GM12873 (cell line): ENCODE measurements around the gene GJE1.
A peak's percentile ranks its signal among the peaks of the same experiment; 100 is the strongest.

Experiments
- TF ChIP-seq, protein P1 (sequence below): IDR thresholded peaks from 2 replicates; pipeline ENCODE4 v1.5.1; 2012; ENCODE audit warnings: low read depth, mild to moderate bottlenecking, moderate library complexity, low read length, control low read depth; ENCODE audit not compliant: insufficient read depth; ENCODE audit errors: missing control alignments

The GJE1 gene

DNA sequence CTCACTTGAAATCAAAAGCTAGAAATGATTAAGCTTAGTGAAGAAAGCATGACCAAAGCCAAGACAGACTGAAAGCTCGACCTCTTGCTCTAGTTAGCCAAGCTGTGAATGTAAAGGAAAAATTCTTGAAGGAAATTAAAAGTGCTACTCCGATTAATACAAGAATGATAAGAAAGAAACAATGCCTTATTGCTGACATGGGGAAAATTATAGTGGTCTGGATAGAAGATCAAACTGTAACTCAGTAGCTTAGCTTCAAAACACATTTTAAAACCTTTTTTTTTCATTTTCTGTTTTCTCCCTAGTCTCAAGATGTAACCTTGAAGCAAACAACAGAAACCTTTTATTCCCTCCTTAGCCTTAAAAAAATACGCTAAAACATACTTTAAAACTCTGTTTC is 11.4 kb upstream of the GJE1 start:
- TF ChIP-seq, protein P1, sequence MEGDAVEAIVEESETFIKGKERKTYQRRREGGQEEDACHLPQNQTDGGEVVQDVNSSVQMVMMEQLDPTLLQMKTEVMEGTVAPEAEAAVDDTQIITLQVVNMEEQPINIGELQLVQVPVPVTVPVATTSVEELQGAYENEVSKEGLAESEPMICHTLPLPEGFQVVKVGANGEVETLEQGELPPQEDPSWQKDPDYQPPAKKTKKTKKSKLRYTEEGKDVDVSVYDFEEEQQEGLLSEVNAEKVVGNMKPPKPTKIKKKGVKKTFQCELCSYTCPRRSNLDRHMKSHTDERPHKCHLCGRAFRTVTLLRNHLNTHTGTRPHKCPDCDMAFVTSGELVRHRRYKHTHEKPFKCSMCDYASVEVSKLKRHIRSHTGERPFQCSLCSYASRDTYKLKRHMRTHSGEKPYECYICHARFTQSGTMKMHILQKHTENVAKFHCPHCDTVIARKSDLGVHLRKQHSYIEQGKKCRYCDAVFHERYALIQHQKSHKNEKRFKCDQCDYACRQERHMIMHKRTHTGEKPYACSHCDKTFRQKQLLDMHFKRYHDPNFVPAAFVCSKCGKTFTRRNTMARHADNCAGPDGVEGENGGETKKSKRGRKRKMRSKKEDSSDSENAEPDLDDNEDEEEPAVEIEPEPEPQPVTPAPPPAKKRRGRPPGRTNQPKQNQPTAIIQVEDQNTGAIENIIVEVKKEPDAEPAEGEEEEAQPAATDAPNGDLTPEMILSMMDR, result no peak

DNA sequence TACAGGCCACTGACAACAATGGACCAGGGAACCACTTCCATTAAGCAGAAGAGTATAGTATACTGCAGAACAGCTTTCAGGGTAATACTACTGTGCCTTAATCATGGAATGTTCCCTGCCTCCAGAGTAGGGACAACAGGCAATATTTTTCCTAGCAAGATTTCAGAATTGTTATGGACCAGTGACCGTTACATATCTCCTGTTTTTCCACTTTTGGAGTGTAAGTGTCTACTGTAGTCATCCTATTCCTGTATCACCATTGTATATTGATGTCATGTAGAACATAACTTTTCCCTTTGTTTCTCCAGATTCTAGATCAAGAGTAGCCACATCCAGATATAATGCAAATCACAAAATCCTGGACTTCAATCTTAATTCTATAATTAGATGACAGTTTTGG is 1.9 kb upstream of the GJE1 start:
- TF ChIP-seq, protein P1, result no peak

DNA sequence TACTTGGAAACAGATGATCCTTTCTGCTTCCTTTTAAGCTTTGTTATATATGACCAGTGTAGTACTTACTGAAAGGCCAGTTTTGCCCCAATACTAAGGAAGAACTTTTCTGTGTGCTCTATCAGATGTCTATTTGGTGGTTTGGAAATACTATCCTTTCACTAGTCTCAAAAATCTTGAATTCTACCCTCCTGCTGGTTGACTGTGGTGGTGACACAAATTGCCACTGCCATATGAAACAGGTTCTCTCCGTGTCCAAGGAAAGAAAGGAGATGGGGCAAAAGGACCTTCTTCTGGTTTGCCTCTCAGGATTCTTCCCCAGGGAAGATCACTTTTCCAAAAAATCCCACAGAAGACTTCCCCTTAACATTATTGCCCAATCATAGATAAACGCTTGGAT is 6.2 kb downstream of the GJE1 start:
- TF ChIP-seq, protein P1, result no peak

DNA sequence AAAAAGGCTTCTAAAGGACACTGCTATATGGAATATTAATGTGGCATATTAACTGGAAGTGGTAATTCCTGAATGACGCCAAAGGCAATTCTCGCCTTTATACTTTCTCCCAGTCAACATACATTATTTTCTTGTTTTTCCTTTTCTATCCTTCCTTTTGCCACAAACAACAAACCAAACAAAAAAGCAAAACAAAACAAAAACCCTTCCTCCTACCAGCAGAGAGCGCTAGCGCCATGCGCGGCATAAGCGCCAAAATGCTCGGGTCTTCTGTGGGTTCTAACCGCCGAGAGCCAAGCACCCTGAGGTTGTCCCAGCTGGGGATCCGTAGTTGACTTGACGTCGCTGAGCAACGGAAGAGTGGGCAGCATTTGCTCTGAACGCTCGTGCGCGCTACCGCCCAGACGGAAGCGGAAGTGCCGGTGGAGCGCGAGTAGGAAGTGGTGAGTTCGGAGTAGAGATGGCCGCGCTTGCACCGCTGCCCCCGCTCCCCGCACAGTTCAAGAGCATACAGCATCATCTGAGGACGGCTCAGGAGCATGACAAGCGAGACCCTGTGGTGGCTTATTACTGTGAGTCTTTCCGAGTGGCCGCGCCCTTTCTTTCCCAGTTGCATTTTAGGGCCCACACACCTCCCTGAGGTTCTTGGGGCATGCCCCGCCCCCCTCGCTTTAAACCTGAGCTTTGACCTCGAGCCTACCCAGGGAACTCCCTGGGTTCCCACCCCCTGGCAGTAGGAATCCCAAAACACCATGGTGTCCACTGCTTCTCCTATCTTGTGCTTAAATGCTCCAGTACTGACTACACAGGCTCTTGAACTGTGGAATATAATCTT is 14.3 kb downstream of the GJE1 start, which contains the start of the genes NMBR and VTA1:
Gene NMBR, minus strand, starts transcription at position 295 of the 835 bp plus-strand sequence. CDS start 58,464 bp downstream, outside the sequence.
Gene VTA1, plus strand, starts transcription at position 436 of the 835 bp plus-strand sequence. Its CDS starts 25 bp downstream, at position 461.
- TF ChIP-seq, protein P1, result peak; percentile 89

DNA sequence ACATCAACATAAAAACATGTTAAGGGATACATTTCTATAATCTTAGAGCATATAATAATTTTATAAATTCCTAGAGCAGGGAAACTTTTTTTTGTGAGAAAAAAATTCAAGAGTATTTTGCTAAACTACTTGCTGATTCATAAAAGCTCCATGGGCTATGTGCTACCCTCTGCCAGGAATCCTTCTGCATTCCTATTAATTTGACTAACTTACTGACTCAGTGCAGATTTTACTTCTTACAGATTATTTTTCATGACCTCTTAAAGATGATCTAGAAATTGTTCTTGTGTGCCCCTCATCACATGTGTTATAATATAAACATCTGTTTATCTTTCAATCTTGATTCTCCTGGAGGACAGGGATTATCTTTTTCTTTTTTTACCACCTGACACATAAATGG is 20.0 kb downstream of the GJE1 start:
- TF ChIP-seq, protein P1, result no peak

DNA sequence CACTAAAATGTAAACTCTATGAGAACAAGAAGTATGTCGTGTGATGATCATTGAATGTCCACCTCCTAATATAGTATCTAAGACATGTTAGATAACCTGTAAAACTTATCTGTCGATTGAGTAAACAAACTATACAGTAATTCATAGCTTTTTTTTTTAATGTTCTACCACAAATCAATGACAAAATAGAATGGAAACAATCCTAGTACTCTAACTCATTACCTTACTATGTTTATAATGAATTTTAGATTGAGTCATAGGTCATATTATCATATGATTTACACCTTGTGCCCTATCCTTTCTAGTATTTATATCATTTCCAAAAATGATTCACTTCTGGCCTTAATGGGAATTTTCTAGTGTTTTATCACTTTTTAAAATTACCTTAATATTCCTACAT is 20.5 kb downstream of the GJE1 start:
- TF ChIP-seq, protein P1, result no peak

DNA sequence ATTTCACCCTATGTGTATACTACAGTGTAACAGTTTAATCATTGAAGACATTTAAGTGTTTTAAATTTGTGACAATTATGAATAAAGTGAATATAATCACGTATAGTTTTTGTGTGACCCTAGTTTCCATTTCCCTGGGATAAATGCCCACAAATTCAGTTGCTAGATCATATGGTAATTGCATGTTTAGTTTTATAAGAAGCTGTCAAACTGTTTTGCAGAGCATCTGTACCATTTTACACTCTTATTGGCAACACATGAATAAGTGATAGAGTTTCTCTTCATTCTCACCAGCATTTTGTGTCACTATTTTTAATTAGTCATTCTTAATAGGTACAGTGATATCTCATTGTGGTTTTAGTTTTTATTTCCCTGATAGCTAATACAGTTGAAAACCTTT is 21.6 kb downstream of the GJE1 start:
- TF ChIP-seq, protein P1, result no peak
